ENCODE data around the gene USP6NL.

DNA sequence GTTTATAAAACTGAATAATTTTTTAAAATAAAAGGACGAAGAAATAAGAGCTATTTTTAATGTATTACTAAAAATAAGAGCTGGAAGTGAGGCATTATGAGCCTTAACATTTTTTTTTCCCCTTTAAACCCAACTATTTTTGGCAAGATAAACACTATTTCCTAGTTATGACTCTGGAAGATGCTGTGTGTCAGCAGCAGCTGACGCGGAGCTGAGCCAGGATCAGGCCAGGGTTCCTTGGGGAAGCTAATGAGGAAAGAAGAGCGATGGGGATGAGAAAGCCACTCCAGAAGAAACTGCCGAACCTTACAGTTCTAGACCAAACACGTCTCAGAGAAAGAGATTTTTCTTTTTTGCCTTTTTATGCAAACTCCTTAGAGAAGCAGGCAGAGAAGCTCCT, 85.9 kb downstream of the USP6NL start:
- TF ChIP-seq, protein P1, sequence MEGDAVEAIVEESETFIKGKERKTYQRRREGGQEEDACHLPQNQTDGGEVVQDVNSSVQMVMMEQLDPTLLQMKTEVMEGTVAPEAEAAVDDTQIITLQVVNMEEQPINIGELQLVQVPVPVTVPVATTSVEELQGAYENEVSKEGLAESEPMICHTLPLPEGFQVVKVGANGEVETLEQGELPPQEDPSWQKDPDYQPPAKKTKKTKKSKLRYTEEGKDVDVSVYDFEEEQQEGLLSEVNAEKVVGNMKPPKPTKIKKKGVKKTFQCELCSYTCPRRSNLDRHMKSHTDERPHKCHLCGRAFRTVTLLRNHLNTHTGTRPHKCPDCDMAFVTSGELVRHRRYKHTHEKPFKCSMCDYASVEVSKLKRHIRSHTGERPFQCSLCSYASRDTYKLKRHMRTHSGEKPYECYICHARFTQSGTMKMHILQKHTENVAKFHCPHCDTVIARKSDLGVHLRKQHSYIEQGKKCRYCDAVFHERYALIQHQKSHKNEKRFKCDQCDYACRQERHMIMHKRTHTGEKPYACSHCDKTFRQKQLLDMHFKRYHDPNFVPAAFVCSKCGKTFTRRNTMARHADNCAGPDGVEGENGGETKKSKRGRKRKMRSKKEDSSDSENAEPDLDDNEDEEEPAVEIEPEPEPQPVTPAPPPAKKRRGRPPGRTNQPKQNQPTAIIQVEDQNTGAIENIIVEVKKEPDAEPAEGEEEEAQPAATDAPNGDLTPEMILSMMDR (IDR thresholded peaks at IDR 0.05; ENCODE audit: low read depth, low read length) = no peak
- TF ChIP-seq EZH2phosphoT487 (IDR thresholded peaks at IDR 0.05; ENCODE audit: low read depth) = no peak
